GM19324 (cell line): Measurements from ENCODE around the gene TTC29.
"Not testable (repeated sequence)": the region's sequence is repeated elsewhere in the genome, so short reads cannot be mapped to it uniquely, and the experiment has no call there.

Experiments
- ATAC-seq: cut with Tn5 transposase; IDR thresholded peaks from one replicate; pipeline ENCODE4 v1.9.1; 2021; ENCODE audit warnings: mild to moderate bottlenecking, moderate library complexity; ENCODE audit not compliant: unreplicated experiment, low FRiP score

The TTC29 gene

DNA sequence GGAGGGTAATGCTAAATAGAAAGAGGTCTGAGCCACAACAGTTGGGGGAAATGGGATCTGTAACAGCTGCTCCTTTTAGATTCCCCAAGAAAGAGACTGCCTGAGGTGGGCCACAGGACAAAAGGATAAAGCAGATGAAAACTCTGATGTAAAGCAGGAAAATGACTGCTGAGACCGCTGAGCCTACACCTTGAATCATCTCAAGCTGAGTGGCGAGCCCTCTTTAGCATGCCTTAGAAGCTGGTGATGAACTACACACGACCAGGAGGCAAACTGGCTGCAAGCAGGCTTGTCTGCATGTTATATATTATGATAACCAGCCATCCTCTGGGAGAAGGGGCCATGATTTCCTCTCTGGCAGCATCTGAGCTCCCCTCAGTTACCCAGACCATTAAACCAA, 88.4 kb downstream of the TTC29 start:
- ATAC-seq = no peak

DNA sequence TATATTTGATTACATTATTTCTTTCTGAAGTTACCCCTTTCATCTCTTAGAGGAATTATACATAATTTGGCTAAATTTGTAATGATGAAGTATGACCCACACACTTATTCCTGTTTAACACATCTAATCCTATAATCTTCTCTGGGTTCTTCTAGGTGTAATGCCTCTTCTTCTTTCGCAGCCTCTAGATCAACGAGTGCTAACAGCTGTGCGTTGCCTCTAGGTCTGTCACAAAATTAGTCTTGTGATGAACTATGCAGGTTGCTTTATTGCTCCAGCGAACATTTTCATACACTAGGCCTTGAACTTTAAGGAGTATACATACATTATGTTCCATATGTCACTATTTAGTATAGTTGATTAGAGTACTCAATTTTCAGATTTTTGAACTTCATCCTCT, 89.9 kb downstream of the TTC29 start:
- ATAC-seq = no peak

DNA sequence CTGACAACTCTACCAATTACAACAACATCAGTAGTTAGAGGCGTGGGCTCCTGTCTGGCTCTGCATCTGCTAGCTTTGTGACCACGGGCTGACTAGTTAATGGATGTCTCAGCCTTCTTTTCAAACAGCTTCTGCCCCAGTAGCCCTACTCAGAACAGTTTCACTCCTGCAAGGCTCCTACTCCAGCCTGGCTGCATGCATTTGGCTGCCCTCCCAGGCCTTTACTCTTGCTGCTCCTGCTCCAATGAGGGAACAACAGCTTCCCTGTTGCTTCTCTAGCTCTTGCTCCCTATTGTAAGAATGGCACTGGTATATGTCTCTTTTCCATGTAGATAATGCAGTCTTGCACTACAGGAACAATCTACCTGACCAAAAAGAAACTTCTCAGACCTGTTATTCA, 93.3 kb downstream of the TTC29 start:
- ATAC-seq = no peak

DNA sequence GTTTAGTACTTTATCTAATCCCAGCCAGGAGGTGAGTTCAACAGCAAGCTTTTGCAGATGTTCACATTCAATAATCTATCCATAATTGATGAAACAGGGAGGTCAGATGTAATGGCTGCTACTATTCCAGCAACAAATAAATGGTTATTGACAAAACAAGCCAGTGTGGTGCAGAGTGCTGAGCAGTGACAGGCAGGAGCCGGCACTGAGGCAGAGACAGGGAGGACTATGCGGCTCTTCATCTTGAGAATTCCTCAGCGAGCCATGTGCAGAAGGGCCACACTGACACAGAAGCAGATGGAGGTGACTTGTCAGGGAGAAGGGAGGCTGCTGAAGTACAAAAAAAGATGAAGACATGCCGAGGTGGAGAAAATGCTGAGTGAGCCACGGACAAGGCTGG, 98.3 kb downstream of the TTC29 start:
- ATAC-seq = no peak

DNA sequence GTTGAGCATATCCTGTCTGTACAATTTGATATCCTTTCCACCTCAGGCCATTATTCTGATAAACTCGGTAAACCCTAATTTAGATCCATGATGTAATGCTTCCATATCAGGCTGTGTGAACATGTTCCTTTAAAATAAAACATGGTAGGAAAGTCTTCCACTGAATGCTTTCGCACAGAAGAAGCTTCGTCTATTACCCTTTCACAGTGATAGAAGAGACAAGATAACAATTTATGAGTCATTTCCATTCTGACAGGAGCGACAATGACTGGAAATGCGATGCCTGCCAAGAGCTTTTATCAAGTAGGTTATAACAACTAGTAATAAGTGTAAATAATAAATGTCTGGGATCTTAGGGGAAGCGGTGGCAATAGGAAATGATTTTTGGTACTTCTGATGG, 98.8 kb downstream of the TTC29 start:
- ATAC-seq = no peak

DNA sequence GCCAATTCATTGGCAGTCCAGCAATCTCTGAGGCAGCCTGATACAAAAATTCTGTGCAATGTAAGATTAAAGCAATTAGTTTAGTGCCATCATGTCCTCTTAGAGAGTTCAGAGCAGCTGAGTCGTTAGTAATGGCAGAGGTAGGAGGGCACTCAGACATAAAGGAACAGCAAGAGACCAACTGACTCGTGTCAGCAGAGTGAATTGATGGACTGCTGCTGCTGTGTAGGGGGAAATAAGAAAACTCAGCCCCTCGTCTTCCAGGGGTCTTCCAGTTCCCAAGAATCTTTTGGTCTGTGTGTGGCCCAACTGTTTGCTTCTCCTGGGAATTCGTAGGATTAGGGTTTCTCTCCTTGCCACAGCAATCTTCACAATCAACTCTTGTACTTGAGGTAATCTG, 100.9 kb downstream of the TTC29 start:
- no peak for ATAC-seq

DNA sequence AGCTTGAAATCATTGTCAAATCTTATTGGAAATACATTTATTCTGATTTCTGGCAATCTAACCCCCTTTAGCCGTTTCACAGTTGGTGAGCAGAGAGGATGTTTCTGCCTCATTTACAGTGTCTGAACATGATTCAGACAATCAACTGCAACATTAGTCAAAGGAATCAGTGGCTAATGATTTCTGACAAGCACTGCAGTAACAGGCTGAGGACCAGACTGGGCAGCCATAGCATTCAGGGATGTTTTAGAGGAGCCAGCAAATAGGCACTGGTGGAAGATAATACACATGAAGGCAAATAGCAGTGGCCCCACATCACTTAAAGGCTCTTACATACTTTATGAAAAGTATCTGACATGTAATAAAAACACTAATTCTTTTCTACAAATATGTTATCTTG, 102.8 kb downstream of the TTC29 start:
- no peak for ATAC-seq

DNA sequence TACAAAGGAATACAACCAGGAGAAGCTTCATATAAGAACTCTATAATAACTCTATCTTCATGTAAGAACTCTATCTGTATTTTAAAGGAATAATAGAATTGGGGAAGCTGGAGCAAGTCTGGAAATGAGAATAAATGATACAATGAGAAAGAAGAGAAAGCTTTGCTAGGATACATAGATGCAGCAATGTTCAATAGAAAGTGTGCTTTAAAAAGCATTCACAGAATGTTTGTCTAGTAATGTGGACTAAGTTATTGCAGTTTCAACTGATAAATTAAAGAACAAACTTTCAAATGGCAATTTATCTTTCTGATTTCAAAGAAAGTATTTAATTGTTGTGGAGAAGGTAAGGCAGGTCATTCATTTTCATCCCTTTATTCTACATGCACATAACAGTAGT, 104.9 kb downstream of the TTC29 start:
- no peak for ATAC-seq

DNA sequence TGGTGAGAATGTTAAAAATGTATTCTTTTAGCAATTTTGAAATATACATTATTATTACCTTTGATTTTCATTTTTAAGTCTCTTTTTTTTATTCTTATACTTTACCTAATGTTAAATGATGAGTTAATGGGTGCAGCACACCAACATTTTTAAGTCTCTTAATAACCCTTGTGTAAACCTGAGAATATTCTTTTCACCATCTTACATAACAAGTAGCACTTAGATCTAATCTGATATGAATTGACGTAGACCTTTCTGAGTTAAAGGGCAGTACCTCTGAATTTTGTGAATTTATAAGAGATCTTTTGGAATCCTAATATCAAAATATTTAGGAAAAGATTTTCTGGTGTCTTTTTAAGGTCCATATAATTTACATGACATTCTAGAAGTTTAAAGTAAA, 110.6 kb downstream of the TTC29 start:
- ATAC-seq = no peak

DNA sequence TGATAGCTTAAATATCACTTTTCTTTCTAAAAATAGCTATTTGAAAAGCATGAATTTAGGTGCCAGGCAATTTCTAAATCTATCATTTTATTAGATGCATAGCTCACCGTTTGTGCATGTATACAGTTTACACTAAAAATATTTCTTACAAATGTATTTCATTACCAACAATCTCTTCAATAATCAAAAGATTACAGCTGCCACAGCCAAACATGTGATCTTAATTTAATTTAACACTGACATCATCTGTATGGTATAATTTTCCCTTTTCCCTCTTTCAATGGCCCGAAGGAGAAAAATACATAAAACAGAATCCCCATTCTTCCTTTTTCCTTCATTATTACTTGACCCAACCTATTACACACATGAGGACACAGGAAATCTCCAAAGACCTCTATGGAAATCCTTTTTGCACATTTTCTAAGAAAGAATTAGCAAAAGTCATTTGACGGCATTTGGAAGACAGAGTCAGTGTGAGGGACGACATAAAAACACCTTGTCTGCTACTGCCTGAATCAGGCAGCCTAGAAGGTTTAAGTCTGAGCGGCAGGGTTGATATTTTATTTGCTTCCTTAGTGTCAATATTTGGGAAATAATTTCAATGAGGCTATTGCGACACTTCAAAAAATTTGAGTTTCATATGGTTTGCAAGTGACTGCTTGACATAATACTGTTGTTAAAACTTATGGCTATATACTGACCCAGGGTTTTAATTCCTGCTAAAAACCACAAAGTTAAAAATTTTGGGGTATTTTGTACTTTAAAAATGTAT, 111.2 kb downstream of the TTC29 start:
- no peak for ATAC-seq

DNA sequence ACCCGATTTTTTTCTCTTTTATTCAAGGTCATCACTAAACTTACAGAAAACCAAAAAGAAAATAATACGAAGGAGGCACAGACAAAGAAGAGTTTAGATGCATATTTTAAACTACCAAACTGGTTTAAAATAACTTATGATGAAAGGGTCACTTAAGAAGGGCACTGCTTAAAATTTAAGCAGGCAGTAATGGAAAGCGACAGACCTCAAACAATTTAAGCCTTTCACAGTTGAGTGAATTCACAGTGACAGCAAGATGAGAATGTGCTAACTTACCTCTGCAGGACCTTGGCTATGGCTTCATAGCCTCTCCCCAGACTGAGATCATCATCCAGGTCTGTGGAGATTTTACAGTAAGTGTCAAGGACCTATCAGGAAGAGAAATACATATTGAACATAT, 112.1 kb downstream of the TTC29 start:
- no peak for ATAC-seq

DNA sequence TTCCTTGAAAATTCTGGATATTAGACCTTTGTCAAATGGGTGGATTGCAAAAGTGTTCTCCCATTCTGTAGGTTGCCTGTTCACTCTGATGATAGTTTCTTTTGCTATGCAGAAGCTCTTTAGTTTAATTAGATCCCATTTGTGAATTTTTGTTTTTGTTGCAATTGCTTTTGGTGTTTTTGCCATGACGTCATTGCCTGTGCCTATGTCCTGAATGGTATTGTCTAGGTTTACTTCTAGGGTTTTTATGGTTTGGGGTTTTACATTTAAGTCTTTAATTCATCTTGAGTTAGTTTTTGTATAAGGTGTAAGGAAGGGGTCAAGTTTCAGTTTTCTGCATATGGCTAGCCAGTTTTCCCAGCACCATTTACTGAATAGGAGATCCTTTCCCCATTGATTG, 122.7 kb downstream of the TTC29 start:
- not testable (repeated sequence) for ATAC-seq

DNA sequence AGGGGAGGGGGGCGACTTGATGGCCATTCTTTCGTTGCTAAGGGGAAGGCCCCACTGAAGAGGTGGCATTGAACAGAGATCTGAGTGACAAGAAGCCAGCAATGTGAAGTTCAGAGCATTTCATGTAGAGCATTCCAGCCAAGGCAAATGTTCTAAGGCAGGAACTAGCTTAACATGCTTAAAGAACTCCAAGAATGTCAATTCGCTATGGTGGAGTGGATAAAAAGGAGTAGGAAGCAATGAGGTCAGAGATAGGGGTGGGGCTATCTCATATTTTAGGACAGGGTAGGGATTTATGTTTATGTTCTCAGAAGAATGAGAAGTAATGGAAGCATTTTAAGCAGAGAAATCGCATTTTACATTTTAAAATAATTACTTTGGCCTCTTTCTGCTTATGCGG, 130.9 kb downstream of the TTC29 start:
- no peak for ATAC-seq

DNA sequence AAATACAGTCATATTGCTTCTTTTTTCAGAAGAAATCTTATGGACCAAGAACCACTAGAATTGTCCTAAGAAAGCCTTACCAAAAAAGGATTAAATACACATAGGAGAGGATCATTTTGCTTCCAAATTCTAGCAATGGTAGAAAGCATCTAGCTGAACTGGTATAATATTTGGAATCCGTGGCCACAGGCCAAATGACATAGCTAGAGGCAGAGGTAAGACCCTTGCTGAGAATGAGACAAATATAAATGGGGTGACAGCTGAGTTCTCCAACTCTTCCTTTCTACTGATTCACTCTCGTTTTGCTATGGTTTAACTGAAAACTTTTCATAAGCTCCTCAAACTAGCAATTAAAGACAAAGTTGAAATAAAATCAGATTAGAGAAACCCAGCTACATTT, 150.0 kb downstream of the TTC29 start:
- ATAC-seq = no peak

DNA sequence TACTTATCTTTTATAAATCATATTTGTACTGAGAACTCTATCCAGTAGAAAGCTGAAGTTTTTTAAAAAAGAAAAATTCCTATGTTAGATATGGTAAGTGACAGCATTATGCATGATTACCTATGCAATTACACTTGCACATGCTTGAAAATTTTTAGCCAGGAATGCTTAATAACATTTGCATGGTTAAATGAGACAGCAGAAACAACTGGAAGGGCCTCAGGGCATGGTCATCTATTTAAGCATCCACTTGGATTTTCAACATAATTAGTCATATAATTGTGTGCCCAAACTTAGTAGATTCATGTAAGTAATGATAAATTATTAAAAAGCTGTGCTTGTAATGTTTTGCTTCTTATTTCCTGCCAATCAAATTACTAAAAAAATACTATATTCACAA, 151.9 kb downstream of the TTC29 start:
- ATAC-seq = no peak

DNA sequence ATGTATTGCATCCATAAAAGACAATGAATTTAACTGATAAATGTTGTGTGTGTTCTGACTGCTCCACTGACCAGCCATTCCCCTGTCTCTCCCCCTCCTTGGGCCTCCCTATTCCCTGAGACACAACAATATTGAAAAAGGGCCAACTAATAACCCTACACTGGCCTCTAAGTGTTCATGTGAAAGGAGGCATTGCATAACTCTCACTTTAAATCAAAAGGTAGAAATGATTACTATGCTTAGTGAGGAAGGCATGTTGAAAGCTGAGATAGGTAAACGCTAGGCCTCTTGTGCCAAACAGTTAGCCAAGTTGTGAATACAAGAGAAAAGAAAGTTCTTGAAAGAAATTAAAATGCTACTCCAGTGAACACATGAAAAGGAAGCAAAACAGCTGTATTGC, 154.2 kb downstream of the TTC29 start:
- no peak for ATAC-seq

DNA sequence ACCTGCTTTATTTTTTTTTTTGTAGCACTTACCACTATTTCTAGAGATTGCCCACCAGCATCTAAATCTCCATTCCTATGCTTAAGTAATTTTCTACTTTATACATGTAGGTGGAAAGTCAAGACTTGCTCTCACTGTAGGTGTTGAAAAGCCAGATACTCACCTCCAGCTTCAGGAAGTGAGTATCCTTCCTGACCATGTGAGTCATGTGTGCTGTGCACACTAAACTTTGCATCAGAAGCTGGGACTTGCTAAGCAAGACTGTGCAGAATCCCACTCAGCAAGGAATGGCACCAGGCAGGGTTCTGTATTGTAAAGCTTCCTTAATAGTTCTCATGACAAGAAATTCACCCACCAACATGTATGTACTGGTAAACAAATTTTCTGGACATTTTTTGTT, 155.1 kb downstream of the TTC29 start:
- no peak for ATAC-seq

DNA sequence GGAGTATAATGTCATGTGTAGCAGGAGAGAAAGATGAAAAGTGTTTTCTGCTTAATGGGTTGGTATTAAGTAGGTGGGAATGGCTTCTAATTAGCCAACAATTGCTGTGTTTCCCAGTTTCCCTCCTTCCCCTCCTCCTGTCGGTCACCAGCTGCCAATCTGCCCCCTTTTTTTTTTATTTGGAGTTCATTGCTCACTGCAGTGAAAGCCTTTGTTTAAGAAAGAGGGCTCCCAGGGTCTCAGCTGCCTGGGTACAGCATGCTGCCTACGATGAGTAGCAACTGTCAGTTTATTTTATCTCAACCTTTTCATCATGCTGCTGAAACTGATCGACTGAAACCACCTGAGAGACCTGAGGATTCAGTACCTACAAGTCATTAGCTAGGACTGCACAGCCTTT, 157.9 kb downstream of the TTC29 start:
- ATAC-seq = no peak

DNA sequence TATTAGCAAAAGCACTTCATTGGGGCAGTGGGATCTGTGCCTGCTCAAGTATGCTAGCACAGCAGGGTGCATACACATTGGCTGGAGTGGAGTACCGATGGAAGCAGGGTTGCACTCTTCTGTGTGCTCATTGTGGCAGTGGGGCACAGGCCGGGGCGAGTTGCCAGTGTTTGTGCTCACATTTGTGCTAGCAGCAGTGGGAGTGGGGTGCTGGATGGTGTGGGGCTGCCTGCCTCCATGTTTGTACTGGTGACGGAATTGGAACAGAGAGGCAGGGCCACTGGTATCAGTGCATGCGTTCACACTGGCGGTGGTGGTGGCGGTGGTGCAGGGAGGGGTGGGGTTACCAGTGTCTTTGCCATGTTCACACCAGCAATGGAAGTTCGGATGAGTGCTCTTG, 169.0 kb downstream of the TTC29 start:
- ATAC-seq = no peak

DNA sequence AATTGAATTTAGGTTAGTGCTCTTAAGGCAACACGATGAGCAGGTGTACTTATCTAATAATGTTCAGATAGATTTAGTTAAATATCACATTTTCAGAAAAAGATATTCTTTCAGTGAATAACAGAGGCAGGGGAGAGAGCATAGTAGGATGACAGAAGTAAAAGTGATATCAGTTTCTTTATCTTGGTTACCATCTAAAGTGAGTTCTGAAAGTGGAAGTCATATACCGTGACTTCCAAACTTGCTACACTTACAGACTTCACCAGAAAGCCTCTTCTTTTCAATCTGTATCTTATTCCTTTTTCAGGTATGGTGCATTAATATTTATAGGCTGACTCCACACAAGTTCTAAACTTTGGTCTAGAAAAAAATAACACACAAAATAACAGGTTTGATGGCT, 182.1 kb downstream of the TTC29 start:
- no peak for ATAC-seq

DNA sequence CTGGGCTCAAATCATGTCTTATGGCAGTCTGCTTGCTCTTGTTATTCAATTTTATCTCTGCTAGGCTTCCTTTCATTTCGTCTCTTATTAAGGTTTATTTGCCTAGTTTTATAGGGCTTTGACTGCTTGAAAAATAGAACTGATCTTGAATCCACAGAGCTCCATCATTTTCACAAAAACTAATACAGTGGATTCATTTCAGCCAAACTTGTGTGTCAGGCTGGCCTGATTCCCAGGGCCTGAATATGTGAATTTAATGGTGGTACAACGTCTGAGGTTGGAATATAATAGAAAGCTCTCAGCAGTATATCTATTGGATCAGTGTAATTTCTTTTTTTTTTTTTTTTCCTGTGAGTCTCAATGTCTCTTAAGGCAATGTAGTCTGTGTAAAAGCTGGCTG, 183.6 kb downstream of the TTC29 start:
- ATAC-seq = no peak

DNA sequence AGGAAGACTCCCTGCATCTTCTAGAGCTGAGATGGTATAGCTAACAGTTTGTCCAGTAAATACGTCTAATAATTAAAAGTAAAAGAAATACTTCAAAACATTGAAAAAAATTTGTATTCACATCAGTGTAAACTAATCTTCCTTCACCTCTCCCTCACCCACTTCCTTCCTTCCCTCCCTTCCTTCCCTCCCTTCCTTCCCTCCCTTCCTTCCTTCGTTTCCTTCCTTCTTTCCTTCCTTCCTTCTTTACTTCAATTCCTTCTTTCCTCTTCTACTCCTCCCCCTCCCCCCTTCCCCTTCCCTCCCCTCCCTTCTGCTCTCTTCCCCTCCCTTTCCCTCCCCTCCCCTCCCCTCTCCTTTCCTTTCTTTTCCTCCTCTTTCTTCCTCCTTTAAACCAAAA, 203.2 kb downstream of the TTC29 start:
- ATAC-seq = no peak

DNA sequence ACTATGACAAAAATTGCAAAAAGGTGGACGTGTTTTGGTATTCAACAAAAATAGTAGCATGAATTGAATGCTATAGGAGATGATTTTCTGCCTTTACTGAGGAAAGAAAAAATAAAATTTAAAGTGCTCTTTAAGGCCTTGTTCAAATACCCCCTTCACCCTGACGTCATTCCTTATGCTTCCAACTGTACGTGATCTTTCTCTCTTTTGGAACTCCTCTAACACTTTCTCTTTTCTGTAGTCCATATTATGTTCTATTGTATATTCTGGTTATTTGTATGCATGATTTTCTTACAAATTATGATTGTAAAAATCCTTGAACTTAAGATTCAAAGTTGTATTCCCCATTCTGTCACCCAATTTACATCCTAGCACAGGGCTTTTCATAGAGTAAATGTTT, 206.5 kb downstream of the TTC29 start:
- ATAC-seq = no peak
